Glomerular visceral epithelial cell (primary cell): Measurements from ENCODE around the gene PLEKHG5.

Source experiments
- DNase-seq: peaks from one replicate; pipeline ENCODE4 v3.0.0-alpha.2; 2016; ENCODE audit errors: extremely low spot score

The PLEKHG5 gene

GRCh38 chr1:6511056-6511455, 19.6 kb upstream of the PLEKHG5 start:
- no peak for DNase-seq

- DNase-seq: no peak
These were observed 19.0 kb upstream of the PLEKHG5 start for GRCh38 chr1:6510493-6510892.

- DNase-seq: no peak
These were observed 18.4 kb upstream of the PLEKHG5 start for GRCh38 chr1:6509919-6510291.

- DNase-seq: no peak
These were observed 17.9 kb upstream of the PLEKHG5 start for GRCh38 chr1:6509220-6509918.

GRCh38 chr1:6508816-6509189, 17.3 kb upstream of the PLEKHG5 start:
- DNase-seq: no peak

- no peak for DNase-seq
These were observed 16.8 kb upstream of the PLEKHG5 start for GRCh38 chr1:6508154-6508815.

GRCh38 chr1:6507461-6507911, 16.0 kb upstream of the PLEKHG5 start:
- DNase-seq: no peak

- no peak for DNase-seq
These were observed 15.6 kb upstream of the PLEKHG5 start for GRCh38 chr1:6507037-6507428.

GRCh38 chr1:6506210-6507036, 15.0 kb upstream of the PLEKHG5 start:
- no peak for DNase-seq

GRCh38 chr1:6505367-6506209, 14.1 kb upstream of the PLEKHG5 start:
- DNase-seq: no peak

- DNase-seq: no peak
These were observed 13.4 kb upstream of the PLEKHG5 start for GRCh38 chr1:6504887-6505286.

- DNase-seq: no peak
These were observed 12.6 kb upstream of the PLEKHG5 start for GRCh38 chr1:6503884-6504602.

GRCh38 chr1:6502000-6502891, 10.8 kb upstream of the PLEKHG5 start:
- no peak for DNase-seq

- DNase-seq: no peak
These were observed 9.9 kb upstream of the PLEKHG5 start for GRCh38 chr1:6501279-6501813.

GRCh38 chr1:6500544-6501278, 9.2 kb upstream of the PLEKHG5 start:
- DNase-seq: no peak

GRCh38 chr1:6499296-6499695, 7.8 kb upstream of the PLEKHG5 start:
- no peak for DNase-seq

GRCh38 chr1:6498576-6499111, 7.2 kb upstream of the PLEKHG5 start:
- DNase-seq: no peak

GRCh38 chr1:6497867-6498575, 6.6 kb upstream of the PLEKHG5 start:
- DNase-seq: no peak
